Measurements from ENCODE around the gene RRAD.
"Not testable (repeated sequence)": the region's sequence is repeated elsewhere in the genome, so short reads cannot be mapped to it uniquely, and the experiment has no call there.

The RRAD gene

DNA sequence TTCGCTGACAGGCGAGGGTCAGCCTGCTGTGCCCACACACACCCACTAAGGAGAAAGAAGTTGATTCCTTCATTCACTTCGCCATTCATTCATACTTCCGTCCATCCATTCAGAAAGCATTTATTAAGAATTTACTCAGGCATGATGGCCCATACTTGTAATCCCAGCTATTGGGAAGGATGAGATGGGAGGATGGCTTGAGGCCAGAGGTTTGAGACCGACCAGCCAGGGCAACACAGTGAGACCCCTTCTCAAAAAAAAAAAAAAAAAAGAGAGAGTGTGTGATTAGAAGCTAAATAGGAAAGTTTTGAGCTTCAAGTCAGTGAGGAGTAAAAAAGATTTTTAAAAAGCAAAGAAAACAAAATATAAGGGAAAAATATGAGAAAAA lies 18.7 kb upstream of the RRAD start:
- no peaks in the 10 kb centered on the region for H3K9me3 Mint-ChIP-seq
- ATAC-seq: no peak
- no peak for DNase-seq (ENCODE audit: low spot score in 2 of 2)
- H3K36me3 Mint-ChIP-seq: peaks cover 46% of the 10 kb centered on the region
- H3K27ac Mint-ChIP-seq: no peak overlapping the region
- no peak overlapping the region for H3K4me3 Mint-ChIP-seq
- H3K4me1 Mint-ChIP-seq: peaks cover 23% of the 10 kb centered on the region

DNA sequence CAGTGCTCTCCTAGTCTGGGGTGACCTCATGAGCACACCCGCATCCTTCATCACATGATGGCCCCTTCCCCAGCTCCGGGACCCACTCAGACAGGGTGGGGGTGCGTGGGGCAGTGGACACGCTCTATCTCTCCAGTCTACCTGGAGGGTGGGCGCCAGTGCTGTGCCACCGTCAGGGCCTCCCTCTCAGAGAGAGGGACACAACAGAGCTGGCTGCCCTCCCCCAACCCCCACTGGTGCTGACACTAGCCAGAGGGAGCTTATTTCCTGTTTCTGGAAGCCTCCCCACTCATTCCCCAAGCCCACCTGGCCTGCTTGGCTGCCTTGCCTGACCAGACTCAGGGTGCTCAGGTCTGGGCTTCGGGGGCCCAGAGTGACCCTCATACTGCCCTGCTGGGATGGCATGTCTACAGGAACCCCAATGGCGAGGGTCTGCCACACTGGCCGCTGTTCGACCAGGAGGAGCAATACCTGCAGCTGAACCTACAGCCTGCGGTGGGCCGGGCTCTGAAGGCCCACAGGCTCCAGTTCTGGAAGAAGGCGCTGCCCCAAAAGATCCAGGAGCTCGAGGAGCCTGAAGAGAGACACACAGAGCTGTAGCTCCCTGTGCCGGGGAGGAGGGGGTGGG lies 18.2 kb upstream of the RRAD start:
- Mint-ChIP-seq H3K9me3 (no peaks in the 10 kb centered on the region), H3K4me3 (no peak overlapping the region), H3K36me3 (peaks cover 48% of the 10 kb centered on the region), H3K27ac (peak overlapping the region; percentile 79), H3K4me1 (peaks cover 19% of the 10 kb centered on the region)
- ATAC-seq (no peak), DNase-seq (ENCODE audit: low spot score in 2 of 2) (no peak)

DNA sequence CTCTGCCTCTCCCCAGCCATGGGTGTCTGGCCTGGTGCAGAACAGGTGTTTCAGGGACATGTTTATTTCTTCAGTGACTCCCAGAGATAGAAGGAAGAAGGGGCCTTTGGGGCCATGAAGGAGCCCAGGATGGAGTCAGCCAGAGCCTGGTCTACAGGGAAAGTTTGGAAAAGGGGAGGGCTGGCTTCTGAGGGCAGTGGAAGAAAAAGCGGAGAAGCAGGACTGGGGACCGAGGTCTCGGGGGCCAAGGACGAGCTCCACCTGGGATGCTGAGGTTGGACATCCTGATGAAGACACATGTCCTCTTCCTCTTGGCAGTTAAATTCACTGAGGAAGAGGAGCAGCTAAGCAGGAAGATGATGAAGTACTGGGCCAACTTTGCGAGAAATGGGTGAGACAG lies 17.6 kb upstream of the RRAD start:
- H3K9me3 Mint-ChIP-seq: no peaks in the 10 kb centered on the region
- ATAC-seq (no peak), DNase-seq (ENCODE audit: low spot score in 2 of 2) (no peak)
- peaks cover 14% of the 10 kb centered on the region for H3K4me1 Mint-ChIP-seq
- H3K36me3 Mint-ChIP-seq: peaks cover 52% of the 10 kb centered on the region
- no peak overlapping the region for H3K4me3 Mint-ChIP-seq
- peak overlapping the region; percentile 79 for H3K27ac Mint-ChIP-seq

DNA sequence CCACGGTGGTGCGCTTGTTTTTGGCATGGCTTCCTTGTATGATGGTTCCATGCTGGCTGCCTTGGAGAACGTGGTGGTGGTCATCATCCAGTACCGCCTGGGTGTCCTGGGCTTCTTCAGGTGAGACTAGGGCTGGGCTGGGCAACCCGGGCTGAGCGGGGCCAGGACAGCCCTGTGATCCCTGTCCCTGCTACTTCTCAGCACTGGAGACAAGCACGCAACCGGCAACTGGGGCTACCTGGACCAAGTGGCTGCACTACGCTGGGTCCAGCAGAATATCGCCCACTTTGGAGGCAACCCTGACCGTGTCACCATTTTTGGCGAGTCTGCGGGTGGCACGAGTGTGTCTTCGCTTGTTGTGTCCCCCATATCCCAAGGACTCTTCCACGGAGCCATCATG lies 14.9 kb upstream of the RRAD start:
- no peak overlapping the region for H3K4me3 Mint-ChIP-seq
- no peak for ATAC-seq
- H3K9me3 Mint-ChIP-seq: no peaks in the 10 kb centered on the region
- peaks cover 69% of the 10 kb centered on the region for H3K36me3 Mint-ChIP-seq
- DNase-seq (ENCODE audit: low spot score in 2 of 2): no peak
- peaks cover 27% of the 10 kb centered on the region for H3K4me1 Mint-ChIP-seq
- no peak overlapping the region for H3K27ac Mint-ChIP-seq

DNA sequence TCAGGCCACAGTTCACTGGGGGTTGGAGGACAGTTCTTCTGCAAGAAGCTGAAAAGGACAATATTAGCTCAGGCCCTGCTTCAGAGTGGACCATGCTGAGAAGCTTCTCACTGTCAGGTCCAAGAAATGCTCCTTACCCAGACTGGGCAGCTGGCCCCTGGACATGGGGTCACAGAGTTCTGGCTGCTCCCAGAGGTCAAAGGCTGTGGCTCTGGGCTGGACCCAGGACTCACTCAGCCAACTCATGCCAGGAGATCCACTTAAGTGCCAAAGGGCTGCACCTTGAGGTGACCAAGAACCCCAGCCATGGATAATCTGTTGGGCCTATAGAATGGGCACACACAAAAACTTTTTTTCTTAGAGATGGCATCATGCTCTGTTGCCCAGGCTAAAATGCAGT lies 14.0 kb upstream of the RRAD start:
- Mint-ChIP-seq H3K36me3 (peaks cover 77% of the 10 kb centered on the region), H3K4me1 (peaks cover 32% of the 10 kb centered on the region), H3K27ac (no peak overlapping the region), H3K4me3 (no peak overlapping the region), H3K9me3 (no peaks in the 10 kb centered on the region)
- DNase-seq (ENCODE audit: low spot score in 2 of 2): no peak
- no peak for ATAC-seq

DNA sequence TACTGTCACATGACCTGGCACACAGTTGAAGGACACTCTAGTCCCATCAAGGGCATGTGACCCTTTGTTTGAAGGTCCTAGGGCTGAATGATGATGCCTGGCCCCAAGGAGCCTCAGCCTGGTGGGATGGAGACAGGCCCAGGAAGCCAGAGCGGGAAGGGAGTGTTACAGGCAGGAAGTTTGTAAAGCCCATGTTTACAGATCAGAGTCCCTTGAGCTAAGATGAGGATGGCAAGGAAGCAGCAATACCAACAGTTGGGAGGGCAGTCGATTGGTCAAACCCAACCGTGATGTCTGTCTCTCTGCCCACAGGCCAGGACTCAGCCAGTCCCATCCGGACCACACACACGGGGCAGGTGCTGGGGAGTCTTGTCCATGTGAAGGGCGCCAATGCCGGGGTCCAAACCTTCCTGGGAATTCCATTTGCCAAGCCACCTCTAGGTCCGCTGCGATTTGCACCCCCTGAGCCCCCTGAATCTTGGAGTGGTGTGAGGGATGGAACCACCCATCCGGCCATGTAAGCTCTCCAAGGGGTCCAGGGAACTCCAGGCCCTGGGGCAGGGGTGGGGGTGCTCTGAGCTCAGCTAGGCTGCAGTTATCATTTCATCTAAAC lies 12.5 kb upstream of the RRAD start:
- Mint-ChIP-seq H3K36me3 (peaks cover 84% of the 10 kb centered on the region), H3K4me3 (no peak overlapping the region), H3K9me3 (no peaks in the 10 kb centered on the region), H3K4me1 (peaks cover 48% of the 10 kb centered on the region), H3K27ac (peak overlapping the region; percentile 70)
- ATAC-seq (no peak), DNase-seq (ENCODE audit: low spot score in 2 of 2) (no peak)

DNA sequence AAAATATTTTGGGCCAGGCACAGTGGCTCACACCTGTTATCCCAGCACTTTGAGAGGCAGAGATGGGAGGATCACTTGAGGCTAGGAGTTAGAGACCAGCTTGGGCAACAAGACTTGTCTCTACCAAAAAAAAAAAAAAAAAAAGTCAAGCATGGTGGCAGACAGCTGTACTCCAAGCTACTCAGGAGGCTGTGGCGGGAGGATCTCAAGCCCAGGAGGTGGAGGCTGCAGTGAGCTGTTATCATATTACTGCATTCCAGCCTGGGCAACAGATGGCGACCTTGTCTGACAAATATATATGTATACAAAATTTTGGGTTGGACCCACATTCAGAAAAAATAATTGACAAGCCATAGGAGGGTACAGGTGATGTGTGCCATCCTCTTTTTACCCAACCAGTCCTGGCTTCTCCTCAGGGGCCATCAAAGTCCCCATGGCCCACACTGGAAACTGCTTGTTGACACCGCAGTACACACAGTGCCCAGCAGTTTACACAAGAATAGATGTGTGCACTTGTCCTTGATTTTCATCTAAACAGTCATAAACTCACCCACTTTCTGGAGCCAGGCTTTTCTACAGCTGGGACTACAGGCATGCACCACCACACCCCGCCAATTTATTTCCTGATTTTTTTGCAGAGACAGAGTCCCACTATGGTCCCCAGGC lies 11.7 kb upstream of the RRAD start:
- peak overlapping the region; percentile 99 for H3K27ac Mint-ChIP-seq
- H3K9me3 Mint-ChIP-seq: no peaks in the 10 kb centered on the region
- peak overlapping the region; percentile 99 for H3K4me3 Mint-ChIP-seq
- H3K4me1 Mint-ChIP-seq: peaks cover 56% of the 10 kb centered on the region
- no peak for ATAC-seq
- peaks cover 84% of the 10 kb centered on the region for H3K36me3 Mint-ChIP-seq
- DNase-seq (ENCODE audit: low spot score in 2 of 2): no peak

DNA sequence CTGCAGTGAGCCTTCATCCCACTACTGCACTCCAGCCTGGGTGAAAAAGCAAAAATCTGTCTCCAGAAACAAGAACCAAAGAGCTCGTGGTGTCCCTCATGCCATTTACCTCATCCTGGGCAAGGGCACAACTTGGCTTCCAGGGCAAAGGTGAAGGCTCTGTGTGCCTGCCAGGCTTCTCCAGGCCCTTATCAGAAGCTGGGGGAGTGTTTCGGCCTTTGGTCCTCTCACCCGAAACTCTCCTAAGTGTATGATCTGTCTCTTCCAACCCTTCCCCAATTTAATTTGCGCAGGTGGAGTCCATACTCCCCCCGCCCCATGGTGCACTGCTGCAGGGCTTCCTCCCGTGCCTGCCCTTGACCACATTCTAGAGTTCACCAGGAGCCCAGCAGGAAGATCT lies 11.1 kb upstream of the RRAD start:
- peak overlapping the region; percentile 99 for H3K4me3 Mint-ChIP-seq
- DNase-seq (ENCODE audit: low spot score in 2 of 2) (no peak), ATAC-seq (no peak)
- H3K36me3 Mint-ChIP-seq: peaks cover 84% of the 10 kb centered on the region
- peaks cover 61% of the 10 kb centered on the region for H3K4me1 Mint-ChIP-seq
- H3K9me3 Mint-ChIP-seq: no peaks in the 10 kb centered on the region
- peak overlapping the region; percentile 99 for H3K27ac Mint-ChIP-seq

DNA sequence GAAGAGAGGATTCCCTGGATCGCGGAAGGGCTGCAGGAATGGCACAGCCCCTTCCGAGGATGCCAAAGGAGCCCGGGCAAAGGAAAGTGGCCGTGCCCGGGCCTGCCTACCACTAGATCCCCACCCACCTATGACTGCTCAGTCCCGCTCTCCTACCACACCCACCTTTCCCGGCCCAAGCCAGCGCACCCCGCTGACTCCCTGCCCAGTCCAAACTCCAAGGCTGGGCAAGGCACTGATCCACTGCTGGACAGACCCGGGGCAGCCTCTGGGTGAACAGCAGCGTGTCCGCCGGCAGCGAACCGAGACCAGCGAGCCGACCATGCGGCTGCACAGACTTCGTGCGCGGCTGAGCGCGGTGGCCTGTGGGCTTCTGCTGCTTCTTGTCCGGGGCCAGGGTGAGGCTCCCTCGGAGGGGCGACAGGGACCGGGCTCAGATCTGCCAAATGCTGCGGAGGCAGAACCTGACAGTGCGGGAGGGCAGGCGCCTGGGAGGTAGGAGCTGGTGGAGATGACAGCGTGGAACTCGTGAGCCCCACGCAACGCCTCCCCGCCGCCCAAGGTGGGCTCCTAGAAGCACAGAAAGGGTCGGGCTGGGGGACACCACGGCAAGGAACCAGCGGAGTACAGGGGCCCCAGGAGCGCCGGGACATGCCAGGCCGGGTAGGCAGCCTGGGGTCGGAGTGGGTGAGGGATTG lies 10.1 kb upstream of the RRAD start, which contains the start of gene CES2:
Gene CES2 (plus strand): TSS at position 203 of the 698 bp plus-strand sequence. CDS start 120 bp downstream, at position 323.
- DNase-seq (ENCODE audit: low spot score in 2 of 2) (no peak), ATAC-seq (no peak)
- Mint-ChIP-seq H3K4me1 (peaks cover 61% of the 10 kb centered on the region), H3K27ac (peak within 1 kb of the TSS; percentile 99), H3K9me3 (no peaks in the 10 kb centered on the region), H3K4me3 (peak within 1 kb of the TSS; percentile 99), H3K36me3 (peaks cover 80% of the 10 kb centered on the region)

DNA sequence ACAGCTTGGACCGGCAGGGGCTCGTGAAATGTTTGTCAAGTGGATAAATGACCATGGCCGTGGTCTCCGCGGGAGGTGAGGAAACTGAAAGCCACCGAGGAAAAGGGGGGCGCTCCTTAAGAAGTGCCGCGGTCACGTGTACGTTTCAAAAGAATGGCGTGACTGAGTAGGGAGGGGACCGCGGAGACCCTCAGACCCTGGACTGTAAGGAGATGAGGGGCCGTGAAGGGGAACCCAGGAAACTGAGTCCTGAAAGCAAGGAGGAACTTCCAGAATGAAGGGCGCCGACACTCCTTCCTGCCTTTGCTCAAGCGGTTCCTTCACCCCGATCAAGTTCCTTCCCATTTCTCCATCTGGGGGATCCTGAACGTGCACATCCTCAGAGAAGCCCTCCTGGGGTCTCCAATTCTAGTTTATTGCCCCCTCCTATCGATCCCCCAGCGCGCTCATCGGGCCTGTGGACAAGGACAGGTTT lies 9.5 kb upstream of the RRAD start:
- Mint-ChIP-seq H3K4me1 (peaks cover 61% of the 10 kb centered on the region), H3K36me3 (peaks cover 74% of the 10 kb centered on the region)
- not testable (repeated sequence) for ATAC-seq

DNA sequence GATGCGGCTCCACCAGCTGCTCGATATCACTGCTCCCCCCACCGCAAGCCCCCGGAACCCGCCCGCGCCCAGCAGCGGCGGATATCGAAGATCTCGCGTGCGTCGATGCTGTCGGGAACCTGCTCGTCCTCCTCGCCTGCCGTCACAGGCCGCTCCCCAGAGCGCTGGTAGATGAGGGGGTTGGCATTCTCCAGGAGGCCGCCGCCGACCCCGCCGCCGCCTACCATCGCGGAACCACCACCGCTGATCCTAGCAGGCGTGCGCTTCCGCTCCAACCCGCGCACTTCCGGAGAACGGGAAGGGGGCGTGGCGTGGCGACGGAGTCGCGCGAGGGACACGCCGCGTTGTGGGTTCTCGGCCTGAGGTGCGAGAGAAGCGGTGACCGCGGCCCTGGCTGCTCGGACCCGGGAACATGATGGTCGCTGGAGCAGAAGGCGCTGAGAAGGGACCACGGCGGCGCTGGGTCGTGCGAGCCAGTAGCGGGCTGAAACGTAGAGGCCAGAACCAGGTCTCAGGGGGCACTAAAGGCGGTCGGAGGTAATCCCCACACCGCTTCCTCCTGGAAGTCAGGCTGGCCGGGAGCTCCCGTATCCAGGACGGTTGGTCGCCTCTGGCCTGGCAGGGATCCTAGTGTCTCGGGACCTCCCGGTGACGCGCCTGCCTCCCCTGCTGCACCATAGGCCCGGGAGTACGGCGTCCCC lies 9.0 kb upstream of the RRAD start, which contains the start of gene CIAO2B:
Gene CIAO2B (minus strand): TSS at position 265 of the 701 bp plus-strand sequence. CDS start 38 bp downstream, at position 227.
- DNase-seq (ENCODE audit: low spot score in 2 of 2) (peak; percentile 86 to 95), ATAC-seq (peak; percentile 89)
- peaks cover 68% of the 10 kb centered on the region for H3K36me3 Mint-ChIP-seq
- H3K4me1 Mint-ChIP-seq: peaks cover 61% of the 10 kb centered on the region
- no peaks in the 10 kb centered on the region for H3K9me3 Mint-ChIP-seq
- H3K4me3 Mint-ChIP-seq: peak within 1 kb of the TSS; percentile 99
- peak within 1 kb of the TSS; percentile 99 for H3K27ac Mint-ChIP-seq

More for the DNA sequence above, 9.5 kb upstream of the RRAD start:
- peak overlapping the region; percentile 99 for H3K27ac Mint-ChIP-seq
- DNase-seq (ENCODE audit: low spot score in 2 of 2); H3K9me3 Mint-ChIP-seq: not testable (repeated sequence)
- H3K4me3 Mint-ChIP-seq: peak overlapping the region; percentile 99

DNA sequence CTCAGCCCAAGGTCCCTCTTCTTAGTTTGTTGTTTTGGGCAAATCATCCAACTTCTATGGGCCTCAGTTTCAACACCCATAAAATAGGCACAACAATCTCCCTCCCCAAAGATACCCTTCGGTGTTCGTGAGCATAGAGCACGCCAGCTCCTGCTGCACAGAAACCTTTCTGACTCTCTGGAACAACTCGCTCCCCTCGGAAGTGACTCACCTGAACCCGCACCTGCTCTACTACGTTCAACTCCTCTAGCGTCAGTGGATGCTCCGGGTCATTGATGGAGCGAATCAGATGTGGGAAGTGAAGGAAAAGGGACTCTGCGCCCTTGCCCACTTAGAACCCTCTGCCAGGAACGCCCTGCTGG lies 8.4 kb upstream of the RRAD start:
- peak overlapping the region; percentile 99 for H3K27ac Mint-ChIP-seq
- peaks cover 65% of the 10 kb centered on the region for H3K4me1 Mint-ChIP-seq
- ATAC-seq: peak; percentile 69
- peak overlapping the region; percentile 99 for H3K4me3 Mint-ChIP-seq
- no peak for DNase-seq (ENCODE audit: low spot score in 2 of 2)
- peaks cover 67% of the 10 kb centered on the region for H3K36me3 Mint-ChIP-seq
- no peaks in the 10 kb centered on the region for H3K9me3 Mint-ChIP-seq

DNA sequence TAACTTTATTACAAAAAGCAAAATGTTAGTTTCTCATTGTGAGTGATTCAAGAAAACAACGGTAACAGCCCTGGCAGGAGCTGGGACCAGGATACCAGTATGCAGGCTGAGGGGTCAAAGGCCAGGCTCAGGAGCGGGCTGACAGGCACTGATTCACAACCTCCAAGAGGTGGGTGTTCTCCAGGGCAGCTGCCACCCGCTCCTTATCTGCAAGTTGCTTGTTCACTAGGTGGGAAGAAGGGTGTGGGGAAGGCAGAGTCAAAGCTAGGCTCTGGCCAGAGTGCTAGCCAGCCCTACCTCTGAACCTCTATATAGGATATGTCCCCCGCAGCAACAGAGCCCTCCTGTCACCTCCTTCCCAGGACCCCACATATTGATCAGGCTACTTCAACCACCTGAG lies 6.7 kb upstream of the RRAD start:
- Mint-ChIP-seq H3K9me3 (no peaks in the 10 kb centered on the region), H3K36me3 (peaks cover 57% of the 10 kb centered on the region), H3K4me3 (peak overlapping the region; percentile 99), H3K4me1 (peaks cover 73% of the 10 kb centered on the region), H3K27ac (peak overlapping the region; percentile 99)
- DNase-seq (ENCODE audit: low spot score in 2 of 2): no peak
- ATAC-seq: no peak

DNA sequence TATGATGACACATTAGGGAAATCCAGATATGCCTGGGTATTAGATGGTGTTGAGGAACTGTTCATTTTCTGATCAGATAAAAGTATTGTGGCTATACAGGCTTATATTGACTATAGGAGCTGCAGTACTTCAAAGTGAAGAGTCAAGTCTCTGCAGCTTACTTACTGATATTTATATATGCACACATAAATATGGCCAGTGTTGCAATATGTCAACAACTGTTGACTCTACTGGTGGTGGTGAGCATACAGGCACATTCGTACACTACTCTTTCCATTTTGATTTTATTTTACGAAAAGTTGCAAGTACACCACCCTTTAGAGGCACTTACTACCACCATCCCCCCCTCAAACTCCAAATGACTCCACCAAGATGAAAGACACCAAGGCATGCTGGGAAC lies 6.3 kb upstream of the RRAD start:
- no peak for ATAC-seq
- peak overlapping the region; percentile 99 for H3K4me3 Mint-ChIP-seq
- peak overlapping the region; percentile 99 for H3K27ac Mint-ChIP-seq
- no peaks in the 10 kb centered on the region for H3K9me3 Mint-ChIP-seq
- DNase-seq (ENCODE audit: low spot score in 2 of 2): no peak
- peaks cover 71% of the 10 kb centered on the region for H3K4me1 Mint-ChIP-seq
- peaks cover 55% of the 10 kb centered on the region for H3K36me3 Mint-ChIP-seq

DNA sequence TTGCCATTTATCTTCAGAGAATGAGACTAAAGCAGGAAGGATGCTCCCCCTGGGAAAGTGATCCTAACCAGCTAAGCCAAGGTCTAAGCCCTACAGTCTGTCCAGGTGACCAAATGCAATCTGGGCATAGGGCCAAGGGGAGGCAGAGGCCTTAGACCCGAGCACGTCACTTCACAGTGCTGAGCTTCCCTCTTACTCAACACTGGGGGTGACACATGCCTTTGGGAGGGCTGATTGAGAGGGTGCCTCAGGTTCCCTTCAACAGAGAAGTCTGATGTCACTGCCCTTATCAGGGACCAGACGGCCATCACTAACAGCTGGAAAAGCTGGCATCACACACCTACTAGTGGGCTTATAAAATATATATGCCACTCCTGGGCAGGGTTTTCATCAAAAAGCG lies 4.9 kb upstream of the RRAD start:
- Mint-ChIP-seq H3K4me3 (no peak overlapping the region), H3K27ac (peak overlapping the region; percentile 34), H3K36me3 (peaks cover 43% of the 10 kb centered on the region), H3K9me3 (no peaks in the 10 kb centered on the region), H3K4me1 (peaks cover 65% of the 10 kb centered on the region)
- no peak for ATAC-seq
- no peak for DNase-seq (ENCODE audit: low spot score in 2 of 2)
